Measurements from ENCODE around the gene SIPA1L3. TPM values are rescaled to one million over a fixed set of nuclear protein-coding genes. Genes with fewer than 3 reads are reported as not detected.

The SIPA1L3 gene
- total and polyA plus RNA-seq, 9 of the 15 experiments (the other 6 are each of a cell fraction or from before 2014, with no cell fraction given), result 0.01 to 6.1 (median 2.5) TPM

GRCh38 chr19:38122402-38123093 is 215.5 kb downstream of the SIPA1L3 start (continued):
- TF ChIP-seq IRF1 (CRISPR knock-in tag; IDR thresholded peaks at IDR 0.05; ENCODE audit: borderline replicate concordance), result no peak
- TF ChIP-seq ADNP (tag; IDR thresholded peaks at IDR 0.05), result peak; percentile 70
- no peak for TF ChIP-seq POLR3A (IDR thresholded peaks at IDR 0.05; ENCODE audit: borderline replicate concordance, extremely low read depth, insufficient read depth, insufficient read length)
- no peak for TF ChIP-seq TAF1 (IDR thresholded peaks at IDR 0.05; ENCODE audit: control insufficient read depth, extremely low read depth, insufficient read depth, low read length, severe bottlenecking)
- TF ChIP-seq KAT8 (IDR thresholded peaks at IDR 0.05; ENCODE audit: low read depth), result no peak
- TF ChIP-seq THRA (IDR thresholded peaks at IDR 0.05), result no peak
- peak; percentile 58 for TF ChIP-seq VEZF1 (CRISPR knock-in tag; IDR thresholded peaks at IDR 0.05)
- no peak for TF ChIP-seq PBX2 (CRISPR knock-in tag; IDR thresholded peaks at IDR 0.05; ENCODE audit: low read depth)
- TF ChIP-seq PBX2 (tag; conservative IDR thresholded peaks at IDR 0.05; ENCODE audit: low read depth), result no peak
- TF ChIP-seq NONO (IDR thresholded peaks at IDR 0.05; ENCODE audit: low read depth in 2 of 2, low read length in 1 of 2), result no peak
- no peak for TF ChIP-seq TGIF2 (CRISPR knock-in tag; IDR thresholded peaks at IDR 0.05)
- no peak for TF ChIP-seq RBM39 (optimal IDR thresholded peaks at IDR 0.05; ENCODE audit: low read depth, low read length)
- TF ChIP-seq BCOR (IDR thresholded peaks at IDR 0.05), result peak; percentile 94
- no peak for TF ChIP-seq BDP1 (IDR thresholded peaks at IDR 0.05; ENCODE audit: insufficient read depth, insufficient read length)
- TF ChIP-seq ZFP1 (CRISPR knock-in tag; IDR thresholded peaks at IDR 0.05), result no peak
- no peak for TF ChIP-seq ZNF280A (IDR thresholded peaks at IDR 0.05; ENCODE audit: low read depth, partially characterized antibody)
- TF ChIP-seq CTBP1 (IDR thresholded peaks at IDR 0.05; ENCODE audit: borderline replicate concordance), result peak; percentile 96; the same call in 1 of the 2 replicates
- 0 out of 2 replicates have a peak, but pooled peaks have one; percentile 23 for TF ChIP-seq RB1 (IDR thresholded peaks at IDR 0.05; ENCODE audit: low read depth)
- TF ChIP-seq ZNF124 (CRISPR knock-in tag; IDR thresholded peaks at IDR 0.05), result no peak

Measured in K562 (cell line).